ENCODE data around the gene DEGS2. TPM values are rescaled to one million over a fixed set of nuclear protein-coding genes. Genes with fewer than 3 reads are reported as not detected.

The DEGS2 gene
- total RNA-seq, 1 experiment from 2014 or later, result 0.11 TPM

DNA sequence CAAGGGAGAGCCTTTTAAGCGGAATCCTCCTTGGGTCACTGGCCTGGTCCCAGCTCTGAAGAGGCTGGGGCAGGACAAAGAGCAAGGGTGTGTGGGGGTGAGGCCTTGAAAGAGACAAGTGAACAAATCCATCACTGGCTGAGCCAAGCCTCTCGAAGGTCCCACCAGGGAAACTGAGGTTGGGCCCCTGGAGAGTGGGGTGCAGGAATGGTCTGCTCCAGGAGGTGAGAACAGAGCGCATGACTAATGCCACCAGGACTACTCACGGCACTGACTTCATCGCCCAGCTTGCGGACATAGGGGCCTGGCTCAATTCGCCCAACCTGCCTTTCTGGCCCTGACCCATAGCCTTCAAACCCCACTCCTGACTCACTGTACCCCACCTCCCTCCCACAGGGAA, 19.2 kb upstream of the DEGS2 start:
- H3K27ac ChIP-seq, result no peak overlapping the region
- no peak for DNase-seq
- no peaks in the 10 kb centered on the region for H4K20me1 ChIP-seq (ENCODE audit: insufficient read depth)
- no peak overlapping the region for H3K4me3 ChIP-seq
- 0 out of 2 replicates have a peak, but pooled peaks cover 6% of the 10 kb centered on the region for H3K27me3 ChIP-seq (ENCODE audit: insufficient read depth, low read depth)
- ChIA-PET POLR2A (ENCODE audit: unreplicated experiment) (no interaction called here), CTCF (no interaction called here)
- no peak overlapping the region for H2AFZ ChIP-seq
- TF ChIP-seq EZH2 (IDR thresholded peaks at IDR 0.05; ENCODE audit: low read depth), result no peak
- TF ChIP-seq, protein P1, sequence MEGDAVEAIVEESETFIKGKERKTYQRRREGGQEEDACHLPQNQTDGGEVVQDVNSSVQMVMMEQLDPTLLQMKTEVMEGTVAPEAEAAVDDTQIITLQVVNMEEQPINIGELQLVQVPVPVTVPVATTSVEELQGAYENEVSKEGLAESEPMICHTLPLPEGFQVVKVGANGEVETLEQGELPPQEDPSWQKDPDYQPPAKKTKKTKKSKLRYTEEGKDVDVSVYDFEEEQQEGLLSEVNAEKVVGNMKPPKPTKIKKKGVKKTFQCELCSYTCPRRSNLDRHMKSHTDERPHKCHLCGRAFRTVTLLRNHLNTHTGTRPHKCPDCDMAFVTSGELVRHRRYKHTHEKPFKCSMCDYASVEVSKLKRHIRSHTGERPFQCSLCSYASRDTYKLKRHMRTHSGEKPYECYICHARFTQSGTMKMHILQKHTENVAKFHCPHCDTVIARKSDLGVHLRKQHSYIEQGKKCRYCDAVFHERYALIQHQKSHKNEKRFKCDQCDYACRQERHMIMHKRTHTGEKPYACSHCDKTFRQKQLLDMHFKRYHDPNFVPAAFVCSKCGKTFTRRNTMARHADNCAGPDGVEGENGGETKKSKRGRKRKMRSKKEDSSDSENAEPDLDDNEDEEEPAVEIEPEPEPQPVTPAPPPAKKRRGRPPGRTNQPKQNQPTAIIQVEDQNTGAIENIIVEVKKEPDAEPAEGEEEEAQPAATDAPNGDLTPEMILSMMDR (conservative IDR thresholded peaks at IDR 0.05), result no peak
- no peak overlapping the region for H3K4me2 ChIP-seq
- no peaks in the 10 kb centered on the region for H3K4me1 ChIP-seq (replicated peaks; ENCODE audit: insufficient read depth)
- H3F3A ChIP-seq (ENCODE audit: insufficient read depth, low read depth), result no peaks in the 10 kb centered on the region
- H3K36me3 ChIP-seq (ENCODE audit: low read depth), result no peaks in the 10 kb centered on the region
- H3K9me2 ChIP-seq (ENCODE audit: insufficient read depth), result no peaks in the 10 kb centered on the region
- H3K9me3 ChIP-seq (ENCODE audit: insufficient read depth, low read depth), result no peaks in the 10 kb centered on the region
- BruUV-seq (replicated peaks), result no TSS peak
- intact Hi-C loops (cut with micrococcal nuclease; ENCODE audit: unreplicated experiment), result no loop called here
- H3K79me2 ChIP-seq (ENCODE audit: low read depth), result no peaks in the 10 kb centered on the region

DNA sequence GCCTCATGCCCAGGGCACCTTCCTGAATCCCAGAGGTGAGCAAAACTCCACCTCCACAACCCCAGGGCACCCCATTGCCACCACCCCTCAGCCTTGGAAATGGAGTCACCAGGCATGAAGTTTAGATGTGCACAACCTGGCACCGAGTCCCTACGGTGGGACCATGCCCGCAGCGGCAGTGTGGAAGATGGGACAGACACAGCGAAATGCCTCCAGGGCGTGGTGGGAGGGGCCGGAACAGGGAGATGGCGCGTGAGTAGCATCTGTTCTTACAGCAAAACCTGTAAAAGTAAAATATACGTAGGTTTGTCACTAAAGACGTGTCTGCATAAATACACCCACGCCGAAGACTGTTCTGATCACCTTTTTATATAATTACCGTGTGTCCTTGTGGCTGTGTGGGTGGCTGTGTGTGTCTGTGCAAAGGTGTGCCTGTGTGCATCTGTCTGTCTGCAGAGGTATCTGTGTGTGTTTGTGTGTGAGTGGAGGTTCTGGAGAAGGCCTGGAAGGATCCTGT, 17.4 kb upstream of the DEGS2 start:
- no TSS peak for BruUV-seq (replicated peaks)
- CTCF ChIA-PET, result no interaction called here

DNA sequence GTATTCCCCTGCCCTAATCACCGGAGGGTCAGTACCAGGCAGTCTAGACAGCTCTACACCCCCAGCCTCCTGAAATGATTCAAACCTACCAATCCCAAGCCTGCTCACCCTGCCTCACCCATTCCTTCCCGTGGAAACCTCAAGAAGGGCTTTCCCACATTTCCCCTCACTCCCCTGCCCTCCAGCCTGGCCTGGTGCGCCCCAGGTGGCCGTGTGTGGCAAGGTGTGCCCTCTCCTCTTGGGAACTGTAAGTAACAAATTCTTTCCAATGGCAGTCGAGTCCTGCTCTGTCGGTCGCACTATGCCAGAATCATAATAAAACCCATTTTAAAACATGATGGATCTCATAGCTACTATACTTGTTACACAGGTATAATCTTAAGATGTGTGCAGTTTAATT, 13.9 kb upstream of the DEGS2 start:
- no peak overlapping the region for H3K4me2 ChIP-seq
- H3K9me3 ChIP-seq (ENCODE audit: insufficient read depth, low read depth), result no peaks in the 10 kb centered on the region
- no peaks in the 10 kb centered on the region for H4K20me1 ChIP-seq (ENCODE audit: insufficient read depth)
- no peaks in the 10 kb centered on the region for H3F3A ChIP-seq (ENCODE audit: insufficient read depth, low read depth)
- H2AFZ ChIP-seq, result no peak overlapping the region
- no peaks in the 10 kb centered on the region for H3K79me2 ChIP-seq (ENCODE audit: low read depth)
- no peaks in the 10 kb centered on the region for H3K9me2 ChIP-seq (ENCODE audit: insufficient read depth)
- H3K4me1 ChIP-seq (replicated peaks; ENCODE audit: insufficient read depth), result no peaks in the 10 kb centered on the region
- H3K36me3 ChIP-seq (ENCODE audit: low read depth), result no peaks in the 10 kb centered on the region
- 0 out of 2 replicates have a peak, but pooled peaks cover 6% of the 10 kb centered on the region for H3K27me3 ChIP-seq (ENCODE audit: insufficient read depth, low read depth)
- H3K27ac ChIP-seq, result no peak overlapping the region
- H3K4me3 ChIP-seq, result no peak overlapping the region
- no TSS peak for BruUV-seq (replicated peaks)
- no peak for DNase-seq
- TF ChIP-seq, protein P1 (conservative IDR thresholded peaks at IDR 0.05), result no peak
- no peak for TF ChIP-seq EZH2 (IDR thresholded peaks at IDR 0.05; ENCODE audit: low read depth)
- CTCF ChIA-PET, result no interaction called here
- POLR2A ChIA-PET (ENCODE audit: unreplicated experiment), result no interaction called here
- intact Hi-C loops (cut with micrococcal nuclease; ENCODE audit: unreplicated experiment), result no loop called here

More for the DNA sequence above, 17.4 kb upstream of the DEGS2 start:
- H3K27me3 ChIP-seq (ENCODE audit: insufficient read depth, low read depth), result 0 out of 2 replicates have a peak, but pooled peaks cover 6% of the 10 kb centered on the region
- no peaks in the 10 kb centered on the region for H3K79me2 ChIP-seq (ENCODE audit: low read depth)
- no peak overlapping the region for H3K4me3 ChIP-seq
- TF ChIP-seq, protein P1 (conservative IDR thresholded peaks at IDR 0.05), result no peak
- TF ChIP-seq EZH2 (IDR thresholded peaks at IDR 0.05; ENCODE audit: low read depth), result no peak
- H3K9me3 ChIP-seq (ENCODE audit: insufficient read depth, low read depth), result no peaks in the 10 kb centered on the region
- no peaks in the 10 kb centered on the region for H3F3A ChIP-seq (ENCODE audit: insufficient read depth, low read depth)
- no peaks in the 10 kb centered on the region for H4K20me1 ChIP-seq (ENCODE audit: insufficient read depth)
- no peak for DNase-seq
- POLR2A ChIA-PET (ENCODE audit: unreplicated experiment), result no interaction called here
- H3K4me1 ChIP-seq (replicated peaks; ENCODE audit: insufficient read depth), result no peaks in the 10 kb centered on the region
- no peaks in the 10 kb centered on the region for H3K9me2 ChIP-seq (ENCODE audit: insufficient read depth)
- H3K27ac ChIP-seq, result no peak overlapping the region
- no peak overlapping the region for H2AFZ ChIP-seq
- intact Hi-C loops (cut with micrococcal nuclease; ENCODE audit: unreplicated experiment), result no loop called here
- no peak overlapping the region for H3K4me2 ChIP-seq
- H3K36me3 ChIP-seq (ENCODE audit: low read depth), result no peaks in the 10 kb centered on the region
